22Rv1 (cell line): ENCODE results near the gene PTPRM.

Experiments
- ZFX ChIP-seq: fragments of 450-650 bp; IDR thresholded peaks from 2 replicates; pipeline ENCODE4 v1.6.1; 2017; ENCODE audit warnings: antibody characterized with exemption, borderline replicate concordance
- TF ChIP-seq, protein P1 (sequence below): fragments of 450-650 bp; IDR thresholded peaks from 2 replicates; pipeline ENCODE4 v1.5.1; 2017; ENCODE audit warnings: mild to moderate bottlenecking

GRCh38 chr18:8341481-8342230, 774.5 kb downstream of the PTPRM start:
- TF ChIP-seq, protein P1, sequence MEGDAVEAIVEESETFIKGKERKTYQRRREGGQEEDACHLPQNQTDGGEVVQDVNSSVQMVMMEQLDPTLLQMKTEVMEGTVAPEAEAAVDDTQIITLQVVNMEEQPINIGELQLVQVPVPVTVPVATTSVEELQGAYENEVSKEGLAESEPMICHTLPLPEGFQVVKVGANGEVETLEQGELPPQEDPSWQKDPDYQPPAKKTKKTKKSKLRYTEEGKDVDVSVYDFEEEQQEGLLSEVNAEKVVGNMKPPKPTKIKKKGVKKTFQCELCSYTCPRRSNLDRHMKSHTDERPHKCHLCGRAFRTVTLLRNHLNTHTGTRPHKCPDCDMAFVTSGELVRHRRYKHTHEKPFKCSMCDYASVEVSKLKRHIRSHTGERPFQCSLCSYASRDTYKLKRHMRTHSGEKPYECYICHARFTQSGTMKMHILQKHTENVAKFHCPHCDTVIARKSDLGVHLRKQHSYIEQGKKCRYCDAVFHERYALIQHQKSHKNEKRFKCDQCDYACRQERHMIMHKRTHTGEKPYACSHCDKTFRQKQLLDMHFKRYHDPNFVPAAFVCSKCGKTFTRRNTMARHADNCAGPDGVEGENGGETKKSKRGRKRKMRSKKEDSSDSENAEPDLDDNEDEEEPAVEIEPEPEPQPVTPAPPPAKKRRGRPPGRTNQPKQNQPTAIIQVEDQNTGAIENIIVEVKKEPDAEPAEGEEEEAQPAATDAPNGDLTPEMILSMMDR = no peak
- TF ChIP-seq ZFX = no peak
